Pons (tissue), 1 donor: Measurements from ENCODE around the gene GAGE12E.
"Not testable (repeated sequence)": the region's sequence is repeated elsewhere in the genome, so short reads cannot be mapped to it uniquely, and the experiment has no call there.

ENCODE experiments used
- DNase-seq: peaks from one replicate; pipeline ENCODE4 v3.0.0-alpha.2; 2016; ENCODE audit warnings: low spot score

The GAGE12E gene, protein sequence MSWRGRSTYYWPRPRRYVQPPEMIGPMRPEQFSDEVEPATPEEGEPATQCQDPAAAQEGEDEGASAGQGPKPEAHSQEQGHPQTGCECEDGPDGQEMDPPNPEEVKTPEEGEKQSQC

DNA sequence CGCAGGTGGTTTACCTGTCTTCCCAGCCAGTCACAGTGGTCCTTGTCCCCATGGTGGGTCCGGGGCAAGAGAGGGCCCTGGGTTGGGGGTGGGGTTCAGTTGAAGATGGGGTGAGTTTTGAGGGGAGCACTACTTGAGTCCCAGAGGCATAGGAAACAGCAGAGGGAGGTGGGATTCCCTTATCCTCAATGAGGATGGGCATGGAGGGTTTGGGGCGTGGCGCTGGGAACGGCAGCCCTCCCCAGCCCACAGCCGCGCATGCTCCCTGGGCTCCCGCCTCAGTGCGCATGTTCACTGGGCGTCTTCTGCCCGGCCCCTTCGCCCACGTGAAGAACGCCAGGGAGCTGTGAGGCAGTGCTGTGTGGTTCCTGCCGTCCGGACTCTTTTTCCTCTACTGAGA is at the start of gene GAGE12E:
TSS of gene GAGE12E (plus strand) at position 301 of the 400 bp plus-strand sequence. CDS start 1,155 bp downstream, outside the sequence.
- DNase-seq = not testable (repeated sequence)

DNA sequence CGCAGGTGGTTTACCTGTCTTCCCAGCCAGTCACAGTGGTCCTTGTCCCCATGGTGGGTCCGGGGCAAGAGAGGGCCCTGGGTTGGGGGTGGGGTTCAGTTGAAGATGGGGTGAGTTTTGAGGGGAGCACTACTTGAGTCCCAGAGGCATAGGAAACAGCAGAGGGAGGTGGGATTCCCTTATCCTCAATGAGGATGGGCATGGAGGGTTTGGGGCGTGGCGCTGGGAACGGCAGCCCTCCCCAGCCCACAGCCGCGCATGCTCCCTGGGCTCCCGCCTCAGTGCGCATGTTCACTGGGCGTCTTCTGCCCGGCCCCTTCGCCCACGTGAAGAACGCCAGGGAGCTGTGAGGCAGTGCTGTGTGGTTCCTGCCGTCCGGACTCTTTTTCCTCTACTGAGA is 19.2 kb upstream of the GAGE12E start, which contains the start of gene GAGE12C:
TSS of gene GAGE12C (plus strand) at position 301 of the 400 bp plus-strand sequence. CDS start 1,155 bp downstream, outside the sequence.
- not testable (repeated sequence) for DNase-seq

DNA sequence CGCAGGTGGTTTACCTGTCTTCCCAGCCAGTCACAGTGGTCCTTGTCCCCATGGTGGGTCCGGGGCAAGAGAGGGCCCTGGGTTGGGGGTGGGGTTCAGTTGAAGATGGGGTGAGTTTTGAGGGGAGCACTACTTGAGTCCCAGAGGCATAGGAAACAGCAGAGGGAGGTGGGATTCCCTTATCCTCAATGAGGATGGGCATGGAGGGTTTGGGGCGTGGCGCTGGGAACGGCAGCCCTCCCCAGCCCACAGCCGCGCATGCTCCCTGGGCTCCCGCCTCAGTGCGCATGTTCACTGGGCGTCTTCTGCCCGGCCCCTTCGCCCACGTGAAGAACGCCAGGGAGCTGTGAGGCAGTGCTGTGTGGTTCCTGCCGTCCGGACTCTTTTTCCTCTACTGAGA is 9.7 kb upstream of the GAGE12E start, which contains the start of gene GAGE12D:
TSS of gene GAGE12D (plus strand) at position 301 of the 400 bp plus-strand sequence. CDS start 1,155 bp downstream, outside the sequence.
- DNase-seq = not testable (repeated sequence)

DNA sequence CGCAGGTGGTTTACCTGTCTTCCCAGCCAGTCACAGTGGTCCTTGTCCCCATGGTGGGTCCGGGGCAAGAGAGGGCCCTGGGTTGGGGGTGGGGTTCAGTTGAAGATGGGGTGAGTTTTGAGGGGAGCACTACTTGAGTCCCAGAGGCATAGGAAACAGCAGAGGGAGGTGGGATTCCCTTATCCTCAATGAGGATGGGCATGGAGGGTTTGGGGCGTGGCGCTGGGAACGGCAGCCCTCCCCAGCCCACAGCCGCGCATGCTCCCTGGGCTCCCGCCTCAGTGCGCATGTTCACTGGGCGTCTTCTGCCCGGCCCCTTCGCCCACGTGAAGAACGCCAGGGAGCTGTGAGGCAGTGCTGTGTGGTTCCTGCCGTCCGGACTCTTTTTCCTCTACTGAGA is 9.5 kb downstream of the GAGE12E start, which contains the start of gene GAGE12F:
TSS of gene GAGE12F (plus strand) at position 301 of the 400 bp plus-strand sequence. CDS start 1,155 bp downstream, outside the sequence.
- DNase-seq = not testable (repeated sequence)

DNA sequence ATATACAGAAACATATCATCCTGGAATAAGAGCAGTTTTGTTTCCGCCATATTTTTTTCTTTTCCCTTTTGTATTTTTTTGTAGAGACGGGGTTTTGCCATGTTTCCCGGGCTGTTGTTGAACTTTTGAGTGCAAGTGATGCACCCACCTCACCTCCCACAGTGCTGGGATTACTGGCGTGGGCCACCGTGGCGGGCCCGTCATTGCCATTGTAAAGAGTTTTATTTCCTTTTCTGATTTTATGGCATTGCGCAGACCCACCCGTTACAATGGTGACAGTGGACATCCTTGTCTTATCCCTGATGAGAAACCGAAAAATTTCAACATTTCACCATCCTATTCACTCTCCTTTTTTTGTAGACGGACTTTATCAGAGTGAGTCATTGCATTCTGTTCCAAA is 17.6 kb downstream of the GAGE12E start:
- DNase-seq = not testable (repeated sequence)

DNA sequence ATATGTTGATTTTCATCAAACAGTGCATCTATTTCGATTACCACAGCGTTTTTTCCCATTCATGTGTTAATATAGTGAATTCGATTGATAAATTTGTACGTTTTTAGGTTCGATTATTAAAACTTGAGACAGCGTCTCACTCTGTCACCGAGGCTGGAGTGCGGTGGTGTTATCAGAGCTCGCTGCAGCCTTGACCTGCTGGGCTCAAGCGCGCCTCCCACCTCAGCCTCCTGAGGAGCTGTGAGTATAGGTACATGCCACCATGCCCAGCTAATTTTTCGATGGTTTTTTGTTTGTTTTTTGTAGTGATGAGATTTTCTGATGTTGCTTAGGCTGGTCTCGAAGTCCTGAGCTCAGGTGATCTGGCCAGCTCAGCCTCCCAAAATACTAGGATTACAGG is 18.1 kb downstream of the GAGE12E start:
- DNase-seq = not testable (repeated sequence)

DNA sequence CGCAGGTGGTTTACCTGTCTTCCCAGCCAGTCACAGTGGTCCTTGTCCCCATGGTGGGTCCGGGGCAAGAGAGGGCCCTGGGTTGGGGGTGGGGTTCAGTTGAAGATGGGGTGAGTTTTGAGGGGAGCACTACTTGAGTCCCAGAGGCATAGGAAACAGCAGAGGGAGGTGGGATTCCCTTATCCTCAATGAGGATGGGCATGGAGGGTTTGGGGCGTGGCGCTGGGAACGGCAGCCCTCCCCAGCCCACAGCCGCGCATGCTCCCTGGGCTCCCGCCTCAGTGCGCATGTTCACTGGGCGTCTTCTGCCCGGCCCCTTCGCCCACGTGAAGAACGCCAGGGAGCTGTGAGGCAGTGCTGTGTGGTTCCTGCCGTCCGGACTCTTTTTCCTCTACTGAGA is 19.0 kb downstream of the GAGE12E start, which contains the start of gene GAGE12G:
TSS of gene GAGE12G (plus strand) at position 301 of the 400 bp plus-strand sequence. CDS start 1,155 bp downstream, outside the sequence.
- not testable (repeated sequence) for DNase-seq

DNA sequence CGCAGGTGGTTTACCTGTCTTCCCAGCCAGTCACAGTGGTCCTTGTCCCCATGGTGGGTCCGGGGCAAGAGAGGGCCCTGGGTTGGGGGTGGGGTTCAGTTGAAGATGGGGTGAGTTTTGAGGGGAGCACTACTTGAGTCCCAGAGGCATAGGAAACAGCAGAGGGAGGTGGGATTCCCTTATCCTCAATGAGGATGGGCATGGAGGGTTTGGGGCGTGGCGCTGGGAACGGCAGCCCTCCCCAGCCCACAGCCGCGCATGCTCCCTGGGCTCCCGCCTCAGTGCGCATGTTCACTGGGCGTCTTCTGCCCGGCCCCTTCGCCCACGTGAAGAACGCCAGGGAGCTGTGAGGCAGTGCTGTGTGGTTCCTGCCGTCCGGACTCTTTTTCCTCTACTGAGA is 28.6 kb downstream of the GAGE12E start, which contains the start of gene GAGE12H:
TSS of gene GAGE12H (plus strand) at position 301 of the 400 bp plus-strand sequence. CDS start 1,155 bp downstream, outside the sequence.
- DNase-seq = not testable (repeated sequence)

DNA sequence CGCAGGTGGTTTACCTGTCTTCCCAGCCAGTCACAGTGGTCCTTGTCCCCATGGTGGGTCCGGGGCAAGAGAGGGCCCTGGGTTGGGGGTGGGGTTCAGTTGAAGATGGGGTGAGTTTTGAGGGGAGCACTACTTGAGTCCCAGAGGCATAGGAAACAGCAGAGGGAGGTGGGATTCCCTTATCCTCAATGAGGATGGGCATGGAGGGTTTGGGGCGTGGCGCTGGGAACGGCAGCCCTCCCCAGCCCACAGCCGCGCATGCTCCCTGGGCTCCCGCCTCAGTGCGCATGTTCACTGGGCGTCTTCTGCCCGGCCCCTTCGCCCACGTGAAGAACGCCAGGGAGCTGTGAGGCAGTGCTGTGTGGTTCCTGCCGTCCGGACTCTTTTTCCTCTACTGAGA is 38.1 kb downstream of the GAGE12E start, which contains the start of gene GAGE2A:
TSS of gene GAGE2A (plus strand) at position 301 of the 400 bp plus-strand sequence. CDS start 1,155 bp downstream, outside the sequence.
- DNase-seq = not testable (repeated sequence)

DNA sequence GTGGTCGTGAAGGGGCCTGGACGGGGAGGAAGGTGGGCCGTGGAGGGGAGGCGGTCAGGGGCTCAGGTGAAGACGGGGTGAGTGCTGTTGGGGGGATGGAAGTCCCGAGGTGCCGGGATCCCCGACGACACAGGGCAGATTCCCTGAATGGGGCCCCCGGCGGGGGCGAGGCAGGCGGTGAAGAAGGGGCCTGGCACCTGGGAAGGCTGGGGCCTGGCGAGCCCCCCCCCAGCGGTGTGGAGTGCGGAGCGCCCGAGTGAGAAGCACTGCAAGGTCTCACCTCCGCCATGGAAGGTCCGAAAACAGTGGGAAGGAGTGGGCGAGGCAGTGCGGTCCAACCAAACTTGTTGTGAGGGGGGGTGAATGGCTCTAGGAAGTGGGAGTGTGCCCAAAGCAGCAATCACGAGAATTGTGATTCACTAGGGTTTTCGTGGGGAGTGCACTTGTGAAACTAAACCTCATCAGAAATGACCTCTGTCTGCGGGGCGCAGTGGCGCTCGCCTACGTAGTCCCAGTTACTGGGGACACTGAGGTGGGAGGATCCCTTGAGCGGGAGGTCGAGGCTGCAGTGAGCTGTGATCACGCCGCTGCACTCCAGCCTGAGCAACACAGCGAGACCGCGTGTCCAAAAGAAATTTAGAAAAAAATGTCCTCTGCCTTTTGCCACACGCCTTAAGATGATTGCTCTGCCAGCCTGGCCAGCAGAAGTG is 38.8 kb downstream of the GAGE12E start:
- DNase-seq = not testable (repeated sequence)

DNA sequence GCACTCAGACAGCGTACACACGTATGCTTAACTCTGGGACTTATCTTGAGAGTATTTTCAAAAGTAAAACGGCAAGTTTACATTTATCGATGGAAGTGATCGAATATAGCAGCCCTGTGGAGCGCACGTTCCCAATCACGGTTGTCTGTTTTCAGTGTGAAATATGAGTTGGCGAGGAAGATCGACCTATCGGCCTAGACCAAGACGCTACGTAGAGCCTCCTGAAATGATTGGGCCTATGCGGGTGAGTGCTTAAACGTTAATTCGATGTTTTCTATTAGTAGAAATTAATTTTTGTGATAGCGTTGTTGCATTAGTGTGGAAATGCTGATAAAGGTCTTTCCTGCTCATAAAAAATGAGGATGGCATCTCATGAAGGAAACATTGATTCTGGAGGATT is 39.4 kb downstream of the GAGE12E start:
- not testable (repeated sequence) for DNase-seq

DNA sequence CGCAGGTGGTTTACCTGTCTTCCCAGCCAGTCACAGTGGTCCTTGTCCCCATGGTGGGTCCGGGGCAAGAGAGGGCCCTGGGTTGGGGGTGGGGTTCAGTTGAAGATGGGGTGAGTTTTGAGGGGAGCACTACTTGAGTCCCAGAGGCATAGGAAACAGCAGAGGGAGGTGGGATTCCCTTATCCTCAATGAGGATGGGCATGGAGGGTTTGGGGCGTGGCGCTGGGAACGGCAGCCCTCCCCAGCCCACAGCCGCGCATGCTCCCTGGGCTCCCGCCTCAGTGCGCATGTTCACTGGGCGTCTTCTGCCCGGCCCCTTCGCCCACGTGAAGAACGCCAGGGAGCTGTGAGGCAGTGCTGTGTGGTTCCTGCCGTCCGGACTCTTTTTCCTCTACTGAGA is 47.6 kb downstream of the GAGE12E start, which contains the start of gene GAGE1:
TSS of gene GAGE1 (plus strand) at position 301 of the 400 bp plus-strand sequence. CDS start 1,155 bp downstream, outside the sequence.
- not testable (repeated sequence) for DNase-seq
